DLD1 (cell line): Measurements from ENCODE around the gene C2orf49.
"Not testable (repeated sequence)": the region's sequence is repeated elsewhere in the genome, so short reads cannot be mapped to it uniquely, and the experiment has no call there.

Source experiments
- in situ Hi-C: cut with HindIII; loops from 2 replicates; pipeline ENCODE4 v1.10.0; 2017; ENCODE audit warnings: low sequenced_read_pairs

C2orf49 gene

GRCh38 chr2:105320651-105321215, 16.6 kb upstream of the C2orf49 start:
- in situ Hi-C loops = no loop called here

- in situ Hi-C loops = no loop called here
These were observed 15.3 kb upstream of the C2orf49 start for GRCh38 chr2:105321875-105322646.

- in situ Hi-C loops = no loop called here
These were observed 14.2 kb upstream of the C2orf49 start for GRCh38 chr2:105323111-105323510.

GRCh38 chr2:105324101-105324500, 13.2 kb upstream of the C2orf49 start:
- in situ Hi-C loops = no loop called here

GRCh38 chr2:105324732-105325131, 12.6 kb upstream of the C2orf49 start:
- in situ Hi-C loops = no loop called here

GRCh38 chr2:105325389-105325963, 11.9 kb upstream of the C2orf49 start:
- in situ Hi-C loops = no loop called here

GRCh38 chr2:105327271-105327670, 10.1 kb upstream of the C2orf49 start:
- in situ Hi-C loops = not testable (repeated sequence)

GRCh38 chr2:105327690-105328089, 9.7 kb upstream of the C2orf49 start:
- in situ Hi-C loops = no loop called here

GRCh38 chr2:105328281-105329196, 8.8 kb upstream of the C2orf49 start:
- in situ Hi-C loops = no loop called here

- in situ Hi-C loops = no loop called here
These were observed 8.2 kb upstream of the C2orf49 start for GRCh38 chr2:105329197-105329554.

GRCh38 chr2:105329561-105330495, 7.5 kb upstream of the C2orf49 start, which contains the start of gene TGFBRAP1:
Gene TGFBRAP1, minus strand, starts transcription at chr2:105329735. Its CDS starts 21,434 bp downstream, at chr2:105308301.
- in situ Hi-C loops = no loop called here

GRCh38 chr2:105330681-105331375, 6.5 kb upstream of the C2orf49 start:
- in situ Hi-C loops = no loop called here

- in situ Hi-C loops = no loop called here
These were observed 3.1 kb upstream of the C2orf49 start for GRCh38 chr2:105334211-105334610.

GRCh38 chr2:105335469-105335868, 1.9 kb upstream of the C2orf49 start:
- in situ Hi-C loops = no loop called here

GRCh38 chr2:105336786-105337121, 586 bp upstream of the C2orf49 start:
- in situ Hi-C loops = no loop called here

GRCh38 chr2:105338020-105338385, 663 bp downstream of the C2orf49 start:
- in situ Hi-C loops = no loop called here

GRCh38 chr2:105339414-105339813, 2.1 kb downstream of the C2orf49 start:
- in situ Hi-C loops = no loop called here

GRCh38 chr2:105344704-105345345, 7.5 kb downstream of the C2orf49 start:
- in situ Hi-C loops = loop anchor here (5.0 kb wide), 1 partner anchor 32 kb away; no protein-coding TSS in a partner anchor

- in situ Hi-C loops = no loop called here
These were observed 19.8 kb downstream of the C2orf49 start for GRCh38 chr2:105357122-105357521.
